HG03175 (cell line): Measurements from ENCODE around the gene CA7.
A peak's percentile ranks its signal among the peaks of the same experiment; 100 is the strongest.
"Not testable (repeated sequence)": the region's sequence is repeated elsewhere in the genome, so short reads cannot be mapped to it uniquely, and the experiment has no call there.

ENCODE experiments used
- ATAC-seq: cut with Tn5 transposase; IDR thresholded peaks from one replicate; pipeline ENCODE4 v1.9.1; 2021; ENCODE audit warnings: mild to moderate bottlenecking, moderate library complexity; ENCODE audit not compliant: unreplicated experiment

CA7 gene

DNA sequence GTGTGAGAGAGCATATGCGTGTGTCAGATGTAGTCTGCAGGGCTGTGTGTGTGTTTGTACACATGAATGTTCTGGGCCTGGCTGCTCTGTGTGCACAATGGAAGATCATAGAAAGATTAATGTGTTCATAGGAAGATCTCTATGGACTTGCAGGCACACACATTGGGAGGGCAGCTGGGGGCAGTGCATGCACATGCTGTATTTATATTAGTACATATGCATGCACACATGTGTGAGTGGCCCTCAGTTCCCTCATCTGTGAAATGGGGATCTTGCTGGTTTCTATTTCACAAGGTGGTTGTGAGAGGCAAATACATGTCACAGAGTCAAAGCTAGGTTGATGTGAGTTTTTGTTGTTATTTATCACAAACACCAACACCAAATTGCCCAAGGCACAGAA, 2.1 kb downstream of the CA7 start:
- no peak for ATAC-seq

GRCh38 chr16:66846831-66847230, 2.6 kb downstream of the CA7 start:
- ATAC-seq, result no peak

- no peak for ATAC-seq
These were observed 3.4 kb downstream of the CA7 start for GRCh38 chr16:66847533-66848067.

DNA sequence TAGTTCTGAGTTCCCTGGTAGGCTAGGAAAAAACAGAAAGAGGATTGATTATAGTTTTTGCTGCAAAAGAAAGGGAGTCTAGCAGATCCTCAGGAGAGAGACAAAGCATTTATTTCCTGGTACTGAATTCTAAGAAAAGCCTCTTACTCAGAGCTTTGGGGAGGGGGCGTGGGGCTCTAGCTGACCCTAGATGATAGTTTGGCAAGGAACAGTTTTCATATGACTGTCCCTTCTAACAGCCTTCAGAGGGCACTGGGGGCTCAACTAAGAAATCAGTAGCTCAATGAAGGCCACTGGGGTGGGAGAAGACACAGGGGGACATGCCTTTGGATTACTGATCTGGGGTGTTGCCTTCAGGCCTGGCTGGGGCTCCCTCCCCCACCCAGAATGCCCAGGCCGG, 4.0 kb downstream of the CA7 start:
- ATAC-seq, result no peak

DNA sequence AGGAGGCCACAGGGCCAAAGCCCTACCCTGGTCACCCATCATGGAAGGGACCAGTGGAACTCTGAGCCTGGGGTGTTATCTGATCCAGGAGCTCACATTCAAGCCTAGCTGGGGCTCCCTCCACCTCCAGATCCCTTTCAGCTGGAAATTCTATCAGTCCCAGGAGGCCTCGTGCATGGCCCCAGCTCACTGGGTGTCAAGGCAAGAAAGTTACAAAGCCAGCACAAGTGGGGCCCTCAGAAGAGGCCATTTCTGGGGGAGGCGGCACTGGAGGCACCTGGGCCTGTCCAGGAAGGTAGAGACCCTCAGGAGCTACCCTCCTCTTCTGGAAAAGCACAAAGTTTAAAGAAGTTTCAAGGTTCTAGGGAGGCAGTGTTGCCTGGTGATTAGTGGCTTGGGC, 4.8 kb downstream of the CA7 start:
- ATAC-seq, result no peak

DNA sequence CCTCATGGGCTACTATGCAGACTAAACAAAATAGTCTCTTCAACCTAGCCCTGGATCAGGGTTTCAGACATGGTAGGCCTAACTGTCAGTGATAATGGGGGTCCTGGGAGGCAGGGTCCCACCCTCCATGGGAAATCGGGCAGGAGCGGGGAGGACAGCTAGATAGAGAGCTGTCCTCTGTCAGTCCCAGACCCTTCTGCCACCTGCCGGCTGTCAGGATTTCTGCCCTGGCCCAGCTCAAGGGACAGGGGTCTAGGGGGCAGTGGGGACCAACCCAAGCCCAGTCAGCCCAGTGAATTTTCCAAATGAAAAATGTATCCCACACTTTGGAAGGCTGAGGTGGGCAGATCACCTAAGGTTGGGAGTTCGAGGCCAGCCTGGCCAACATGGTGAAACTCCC, 5.3 kb downstream of the CA7 start:
- ATAC-seq, result no peak

- ATAC-seq, result no peak
These were observed 6.1 kb downstream of the CA7 start for GRCh38 chr16:66850115-66850815.

DNA sequence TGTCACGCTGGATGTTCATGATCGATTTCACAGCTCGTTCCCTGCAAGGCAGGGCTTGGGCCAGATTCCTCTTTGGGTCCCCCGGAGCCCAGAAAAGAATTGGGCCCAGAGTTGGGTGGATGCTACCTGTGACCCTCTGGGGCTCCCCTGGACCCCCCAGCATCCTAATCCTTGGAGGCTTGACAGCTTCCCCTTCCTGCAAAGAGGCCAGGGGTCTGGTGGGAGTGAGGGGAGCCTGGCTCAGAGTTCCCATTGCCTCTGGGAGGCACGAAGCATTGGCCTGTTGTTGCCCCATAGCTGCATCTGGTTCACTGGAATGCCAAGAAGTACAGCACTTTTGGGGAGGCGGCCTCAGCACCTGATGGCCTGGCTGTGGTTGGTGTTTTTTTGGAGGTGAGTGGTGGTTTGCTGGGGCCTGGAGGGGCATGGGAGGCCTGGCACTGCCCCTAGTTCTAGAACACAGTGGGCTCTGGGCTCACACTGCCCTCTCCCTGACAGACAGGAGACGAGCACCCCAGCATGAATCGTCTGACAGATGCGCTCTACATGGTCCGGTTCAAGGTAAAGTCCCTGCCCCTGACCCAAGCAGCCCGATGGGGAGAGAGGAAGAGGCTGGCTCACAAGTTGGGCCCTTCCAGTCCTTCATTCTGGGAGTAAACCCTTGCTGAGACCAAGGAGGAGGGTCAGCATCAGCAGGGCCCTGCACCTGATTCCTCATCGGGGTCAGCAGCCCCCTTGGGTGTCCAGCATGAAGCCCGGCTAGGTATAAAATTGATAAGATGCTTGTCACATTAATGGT, 7.2 kb downstream of the CA7 start:
- no peak for ATAC-seq

- ATAC-seq, result no peak
These were observed 9.3 kb downstream of the CA7 start for GRCh38 chr16:66853261-66854139.

GRCh38 chr16:66856184-66856730, 12.0 kb downstream of the CA7 start:
- no peak for ATAC-seq

DNA sequence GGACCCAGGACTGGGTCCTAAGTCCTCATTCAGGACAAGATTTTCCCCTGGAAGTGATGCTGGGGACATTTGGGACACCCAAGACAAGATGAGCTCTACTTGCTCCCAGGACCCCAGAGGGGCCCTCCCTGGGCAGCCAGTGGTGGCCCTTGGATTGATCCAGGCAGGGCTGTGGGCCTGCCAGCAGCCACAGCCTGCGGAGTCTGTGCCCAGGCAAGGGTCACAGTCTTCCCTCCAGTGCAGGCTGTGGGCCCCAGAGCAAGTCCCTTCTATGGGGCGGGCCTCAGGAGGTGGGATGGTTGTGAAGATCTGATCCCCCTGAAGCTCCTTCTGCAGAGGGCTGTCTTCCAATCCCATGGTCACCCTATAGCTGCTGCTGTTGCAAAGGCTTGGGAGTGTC, 12.6 kb downstream of the CA7 start:
- no peak for ATAC-seq

DNA sequence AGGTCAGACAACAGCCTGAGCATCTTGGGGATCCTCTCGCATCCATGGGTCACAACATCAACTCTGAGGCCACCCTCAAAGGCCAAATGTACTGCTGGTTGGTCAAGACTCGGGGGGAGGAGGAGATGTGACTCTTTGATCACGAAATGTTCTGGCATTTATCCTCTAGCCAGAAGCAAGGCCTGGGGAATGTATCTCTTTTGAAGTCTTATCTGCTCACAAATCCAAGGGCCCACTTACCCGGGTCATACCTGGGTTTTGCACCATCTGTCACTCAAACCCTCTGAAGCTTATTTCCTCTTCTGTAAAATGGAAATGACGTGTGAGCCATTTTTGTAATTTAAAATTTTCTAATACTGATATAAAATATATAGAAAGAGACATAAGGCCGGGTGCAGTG, 13.2 kb downstream of the CA7 start:
- ATAC-seq, result no peak

GRCh38 chr16:66858740-66859396, 14.7 kb downstream of the CA7 start:
- ATAC-seq, result peak; percentile 67

DNA sequence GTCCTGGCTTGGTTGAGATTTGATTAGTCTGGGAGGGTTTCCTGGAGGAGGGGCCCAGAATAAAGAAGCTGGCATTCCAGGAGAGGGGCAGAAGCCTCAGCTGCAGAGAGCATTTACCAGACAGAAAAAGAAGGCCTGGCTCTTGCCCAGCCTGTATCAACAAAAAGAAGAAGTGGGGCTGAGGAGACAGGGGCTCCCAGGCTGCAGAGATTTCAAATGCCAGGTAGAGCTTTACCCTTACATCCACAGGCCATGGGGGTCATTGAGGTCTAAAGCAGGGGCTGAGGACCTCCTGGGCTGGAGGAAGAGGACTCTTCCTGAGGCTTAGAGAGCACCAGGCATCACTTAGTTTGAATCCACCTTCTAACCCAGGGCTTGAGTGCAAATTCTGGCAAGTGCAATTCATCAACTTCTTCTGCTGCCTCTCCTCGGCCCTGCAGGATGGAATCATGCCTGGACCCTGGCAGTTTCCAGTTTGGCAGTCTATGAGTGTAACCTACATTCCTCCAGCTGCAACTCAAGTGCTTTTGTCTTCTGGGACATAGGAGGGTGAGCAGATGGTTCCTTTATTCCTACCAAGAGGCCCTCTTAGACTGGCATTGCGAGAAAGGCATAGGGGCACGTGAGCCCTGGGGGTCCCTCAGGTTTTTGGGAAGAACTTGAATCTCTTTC, 15.3 kb downstream of the CA7 start:
- no peak for ATAC-seq

GRCh38 chr16:66862023-66862520, 17.9 kb downstream of the CA7 start:
- ATAC-seq, result no peak

GRCh38 chr16:66863707-66864106, 19.5 kb downstream of the CA7 start:
- no peak for ATAC-seq

GRCh38 chr16:66869424-66869823, 25.2 kb downstream of the CA7 start:
- no peak for ATAC-seq

DNA sequence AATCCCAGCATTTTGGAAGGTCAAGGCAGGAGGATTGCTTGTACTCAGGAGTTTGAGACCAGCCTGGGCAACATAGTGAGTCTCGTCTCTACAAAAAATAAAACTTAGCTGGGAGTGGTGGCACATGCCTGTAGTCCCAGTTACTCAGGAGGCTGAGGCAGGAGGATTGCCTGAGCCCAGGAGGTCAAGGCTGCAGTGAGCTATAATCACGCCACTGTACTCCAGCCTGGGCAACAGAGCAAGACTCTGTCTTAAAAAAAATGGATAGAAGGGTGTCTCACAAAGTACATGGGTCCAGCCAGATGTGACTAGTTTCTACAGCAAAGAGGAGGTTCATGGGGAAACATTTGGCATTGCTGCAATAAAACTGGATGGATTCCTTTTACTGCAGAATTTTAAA, 27.1 kb downstream of the CA7 start:
- ATAC-seq, result not testable (repeated sequence)

DNA sequence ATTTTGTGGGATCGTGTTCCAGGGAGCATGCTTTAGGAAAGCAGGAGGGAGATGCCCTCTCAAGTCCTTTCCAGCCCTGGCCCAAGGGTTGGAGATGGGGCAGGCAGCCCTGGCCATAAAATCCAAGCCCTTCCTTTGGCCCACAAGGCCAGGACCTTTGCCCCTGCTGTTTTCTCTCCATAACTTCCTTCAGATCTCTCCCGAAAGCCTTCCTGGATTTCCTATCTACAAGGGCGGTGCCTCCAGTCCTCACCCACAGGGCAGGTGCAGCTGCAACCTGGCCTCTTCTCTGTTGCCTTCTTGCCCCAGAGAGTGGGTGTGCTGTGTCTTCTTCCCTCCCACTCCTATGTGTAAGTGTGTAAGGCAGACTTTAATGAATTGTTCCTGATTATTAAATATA, 27.6 kb downstream of the CA7 start:
- ATAC-seq, result no peak

GRCh38 chr16:66872559-66872942, 28.3 kb downstream of the CA7 start:
- no peak for ATAC-seq
